Glutamatergic neuron (in vitro differentiated cells): ENCODE measurements around the gene P4HTM. TPM values are rescaled to one million over a fixed set of nuclear protein-coding genes. Genes with fewer than 3 reads are reported as not detected.
"Not testable (repeated sequence)": the region's sequence is repeated elsewhere in the genome, so short reads cannot be mapped to it uniquely, and the experiment has no call there.

ENCODE experiments used
- DNase-seq: peaks from one replicate; pipeline ENCODE4 v3.0.0; 2022
- H3K27ac Mint-ChIP-seq: one replicate; pipeline ENCODE4 v1.8.0; 2020; ENCODE audit warnings: mild to moderate bottlenecking, mixed read lengths, inconsistent platforms; ENCODE audit not compliant: unreplicated experiment
- H3K27me3 Mint-ChIP-seq: one replicate; pipeline ENCODE4 v1.8.0; 2020; ENCODE audit warnings: mild to moderate bottlenecking, moderate library complexity, mixed read lengths, inconsistent platforms; ENCODE audit not compliant: unreplicated experiment
- H3K36me3 Mint-ChIP-seq: one replicate; pipeline ENCODE4 v1.8.0; 2020; ENCODE audit warnings: mild to moderate bottlenecking, mixed read lengths, inconsistent platforms; ENCODE audit not compliant: unreplicated experiment
- H3K4me1 Mint-ChIP-seq: one replicate; pipeline ENCODE4 v1.8.0; 2020; ENCODE audit warnings: mild to moderate bottlenecking, low read depth, mixed read lengths, inconsistent platforms; ENCODE audit not compliant: unreplicated experiment
- H3K4me3 Mint-ChIP-seq: one replicate; pipeline ENCODE4 v1.8.0; 2020; ENCODE audit warnings: mild to moderate bottlenecking, mixed read lengths, inconsistent platforms; ENCODE audit not compliant: unreplicated experiment
- H3K9me3 Mint-ChIP-seq: one replicate; pipeline ENCODE4 v1.8.0; 2020; ENCODE audit warnings: mild to moderate bottlenecking, moderate library complexity, mixed read lengths, inconsistent platforms; ENCODE audit not compliant: unreplicated experiment
- total RNA-seq: library from RNA; stranded (reverse); fragmentation: NEBNext Ultra II Directional; extraction: Animal tissue kit (Norgen Biotek cat#: 25700); gene quantifications from one replicate; pipeline ENCODE4 v1.2.1, GENCODE V29; 2021; ENCODE audit not compliant: unreplicated experiment
- TF ChIP-seq, protein P1 (sequence below): fragments of 200-600 bp; sonication (generic); IDR thresholded peaks from one replicate; pipeline ENCODE4 v1.5.0; 2021; ENCODE audit not compliant: partially characterized antibody, unreplicated experiment

The P4HTM gene
- total RNA-seq, 1 donor from 2014 or later: 18.4 TPM

DNA sequence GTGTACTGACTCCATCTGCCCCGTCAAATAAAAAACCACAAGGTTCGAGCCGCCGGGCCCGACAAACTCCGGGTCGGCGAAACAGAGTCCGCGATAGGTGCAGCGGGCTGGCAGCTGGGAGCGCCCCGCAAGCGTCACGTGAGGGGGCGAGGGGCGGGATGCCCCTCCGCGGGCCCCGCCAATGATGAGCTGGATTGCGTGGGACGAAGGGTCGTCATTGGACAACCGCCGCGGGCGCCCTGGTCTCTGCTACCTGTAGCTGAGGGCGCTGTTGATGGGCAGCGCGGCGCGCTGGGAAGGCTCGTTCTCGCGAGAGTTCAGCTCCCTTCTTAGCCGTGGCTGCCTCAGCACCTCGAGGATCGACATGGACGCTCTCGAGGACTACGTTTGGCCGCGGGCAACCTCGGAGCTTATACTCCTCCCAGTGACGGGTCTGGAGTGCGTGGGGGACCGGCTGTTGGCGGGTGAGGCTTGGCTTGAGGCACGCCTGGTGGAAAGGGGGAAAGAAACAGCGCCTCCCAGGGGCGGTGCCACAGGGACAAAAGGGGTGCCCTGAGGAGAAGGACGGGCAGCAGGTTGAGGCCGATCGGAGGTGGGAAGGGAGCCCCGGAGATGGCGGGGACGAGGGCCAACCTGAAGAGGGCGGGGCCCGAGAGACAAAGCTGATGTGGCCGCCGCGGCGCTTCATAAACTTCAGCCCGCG, 17.2 kb downstream of the P4HTM start, which contains the start of gene WDR6:
WDR6 (plus strand) TSS at position 324 of the 703 bp plus-strand sequence; CDS start at position 365, 41 bp downstream.
- H3K4me3 Mint-ChIP-seq: peak within 1 kb of the TSS; percentile 98
- H3K9me3 Mint-ChIP-seq: peaks cover 7% of the 10 kb centered on the region
- no peaks in the 10 kb centered on the region for H3K36me3 Mint-ChIP-seq
- peaks cover 7% of the 10 kb centered on the region for H3K4me1 Mint-ChIP-seq
- H3K27ac Mint-ChIP-seq: peak within 1 kb of the TSS; percentile 100
- peak; percentile 98 for DNase-seq
- TF ChIP-seq, protein P1, sequence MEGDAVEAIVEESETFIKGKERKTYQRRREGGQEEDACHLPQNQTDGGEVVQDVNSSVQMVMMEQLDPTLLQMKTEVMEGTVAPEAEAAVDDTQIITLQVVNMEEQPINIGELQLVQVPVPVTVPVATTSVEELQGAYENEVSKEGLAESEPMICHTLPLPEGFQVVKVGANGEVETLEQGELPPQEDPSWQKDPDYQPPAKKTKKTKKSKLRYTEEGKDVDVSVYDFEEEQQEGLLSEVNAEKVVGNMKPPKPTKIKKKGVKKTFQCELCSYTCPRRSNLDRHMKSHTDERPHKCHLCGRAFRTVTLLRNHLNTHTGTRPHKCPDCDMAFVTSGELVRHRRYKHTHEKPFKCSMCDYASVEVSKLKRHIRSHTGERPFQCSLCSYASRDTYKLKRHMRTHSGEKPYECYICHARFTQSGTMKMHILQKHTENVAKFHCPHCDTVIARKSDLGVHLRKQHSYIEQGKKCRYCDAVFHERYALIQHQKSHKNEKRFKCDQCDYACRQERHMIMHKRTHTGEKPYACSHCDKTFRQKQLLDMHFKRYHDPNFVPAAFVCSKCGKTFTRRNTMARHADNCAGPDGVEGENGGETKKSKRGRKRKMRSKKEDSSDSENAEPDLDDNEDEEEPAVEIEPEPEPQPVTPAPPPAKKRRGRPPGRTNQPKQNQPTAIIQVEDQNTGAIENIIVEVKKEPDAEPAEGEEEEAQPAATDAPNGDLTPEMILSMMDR: peak; percentile 18
- peaks cover 3% of the 10 kb centered on the region for H3K27me3 Mint-ChIP-seq

DNA sequence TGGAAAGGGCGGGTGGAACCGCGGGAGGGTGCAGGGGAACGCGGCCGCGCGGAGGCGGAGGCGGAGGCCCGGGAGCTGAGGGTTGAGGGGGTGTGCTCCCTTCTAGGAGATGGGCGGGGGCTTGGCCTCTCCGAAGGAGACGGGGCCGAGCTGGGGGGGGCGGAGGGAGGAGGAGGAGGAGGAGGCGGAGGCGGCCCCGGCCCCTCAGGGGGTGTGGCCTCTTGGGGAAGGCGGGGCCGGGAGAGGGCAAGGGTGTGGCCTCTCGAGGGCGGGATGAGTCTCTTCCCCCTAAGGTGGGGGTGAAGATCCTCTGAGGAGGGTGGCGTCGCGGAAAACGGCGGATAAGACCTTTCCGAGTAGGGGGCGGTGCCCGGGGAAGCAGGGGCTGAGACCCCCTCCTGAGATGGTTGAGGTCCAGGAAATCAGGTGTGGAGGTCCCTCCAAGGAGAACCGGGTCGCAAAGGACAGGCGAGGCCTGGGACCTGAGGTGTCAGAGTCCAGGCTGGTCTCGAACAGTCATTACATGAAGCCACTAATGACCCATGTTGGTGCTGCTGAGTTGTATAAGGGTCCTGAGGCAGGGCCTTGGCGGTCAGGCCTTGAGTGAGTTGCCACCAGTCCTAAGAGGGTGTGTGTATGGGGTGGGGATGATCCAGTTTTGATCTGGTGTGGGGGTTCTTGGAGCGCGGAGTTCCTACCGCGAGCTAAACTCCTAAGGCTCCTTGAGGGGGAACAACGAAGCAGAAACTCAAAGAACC, 17.9 kb downstream of the P4HTM start:
- Mint-ChIP-seq H3K4me3 (peak overlapping the region; percentile 98), H3K4me1 (peaks cover 7% of the 10 kb centered on the region), H3K27me3 (peaks cover 3% of the 10 kb centered on the region), H3K27ac (peak overlapping the region; percentile 100), H3K9me3 (peaks cover 7% of the 10 kb centered on the region), H3K36me3 (no peaks in the 10 kb centered on the region)
- peak; percentile 95 for DNase-seq
- TF ChIP-seq, protein P1: no peak

DNA sequence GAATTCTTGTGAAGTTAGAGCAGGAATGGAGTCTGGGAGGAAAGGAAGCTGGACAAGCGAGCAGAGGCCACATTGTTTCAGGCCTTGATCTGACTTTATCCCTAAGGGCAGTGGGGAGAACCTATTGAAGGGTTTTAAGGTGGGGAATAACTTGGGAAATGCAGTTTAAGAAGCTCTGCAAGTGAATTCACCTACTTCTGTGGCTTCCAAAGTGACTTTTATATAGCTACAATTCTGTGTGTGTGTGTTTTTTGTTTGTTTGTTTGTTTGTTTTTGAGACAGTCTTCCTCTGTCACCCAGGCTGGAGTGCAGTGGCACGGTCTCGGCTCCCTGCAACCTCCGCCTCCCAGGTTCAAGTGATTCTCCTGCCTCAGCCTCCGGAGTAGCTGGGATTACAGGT, 18.6 kb downstream of the P4HTM start:
- H3K4me1 Mint-ChIP-seq, H3K36me3 Mint-ChIP-seq, H3K27me3 Mint-ChIP-seq, DNase-seq, H3K9me3 Mint-ChIP-seq: not testable (repeated sequence)
- peak overlapping the region; percentile 79 for H3K27ac Mint-ChIP-seq
- peak overlapping the region; percentile 96 for H3K4me3 Mint-ChIP-seq

DNA sequence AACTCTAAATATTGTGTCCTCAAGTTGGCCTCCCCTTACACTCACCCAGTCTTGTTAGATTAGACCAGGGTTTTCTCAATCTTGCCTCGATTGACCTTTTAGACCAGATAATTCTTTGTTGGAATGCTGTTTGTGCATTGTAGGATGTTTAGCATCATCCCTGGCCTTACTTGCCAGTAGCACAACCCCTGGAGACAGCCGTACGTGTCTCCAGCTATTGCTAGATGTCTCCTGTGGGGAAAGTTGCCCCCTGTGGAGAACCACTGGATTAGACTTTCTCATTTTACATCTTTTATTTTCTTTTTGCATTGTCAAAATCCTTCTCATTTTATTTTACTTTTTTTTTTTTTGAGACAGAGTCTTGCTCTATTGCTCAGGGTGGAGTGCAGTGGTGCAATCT, 19.4 kb downstream of the P4HTM start:
- TF ChIP-seq, protein P1: no peak
- H3K4me3 Mint-ChIP-seq: peak overlapping the region; percentile 31
- no peaks in the 10 kb centered on the region for H3K36me3 Mint-ChIP-seq
- no peak for DNase-seq
- H3K4me1 Mint-ChIP-seq: peaks cover 7% of the 10 kb centered on the region
- peaks cover 3% of the 10 kb centered on the region for H3K27me3 Mint-ChIP-seq
- H3K27ac Mint-ChIP-seq: peak overlapping the region; percentile 43
- peaks cover 7% of the 10 kb centered on the region for H3K9me3 Mint-ChIP-seq

DNA sequence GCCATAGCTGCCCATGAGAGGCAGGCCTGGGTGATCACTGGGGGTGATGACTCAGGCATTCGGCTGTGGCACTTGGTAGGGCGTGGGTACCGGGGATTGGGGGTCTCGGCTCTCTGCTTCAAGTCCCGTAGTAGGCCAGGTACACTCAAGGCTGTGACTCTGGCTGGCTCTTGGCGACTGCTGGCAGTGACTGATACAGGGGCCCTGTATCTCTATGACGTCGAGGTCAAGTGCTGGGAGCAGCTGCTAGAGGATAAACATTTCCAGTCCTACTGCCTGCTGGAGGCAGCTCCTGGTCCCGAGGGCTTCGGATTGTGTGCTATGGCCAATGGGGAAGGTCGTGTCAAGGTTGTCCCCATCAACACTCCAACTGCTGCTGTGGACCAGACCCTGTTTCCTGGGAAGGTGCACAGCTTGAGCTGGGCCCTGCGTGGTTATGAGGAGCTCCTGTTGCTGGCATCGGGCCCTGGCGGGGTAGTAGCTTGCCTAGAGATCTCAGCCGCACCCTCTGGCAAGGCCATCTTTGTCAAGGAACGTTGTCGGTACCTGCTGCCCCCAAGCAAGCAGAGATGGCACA, 22.5 kb downstream of the P4HTM start:
- TF ChIP-seq, protein P1: no peak
- Mint-ChIP-seq H3K4me3 (no peak overlapping the region), H3K27me3 (peaks cover 9% of the 10 kb centered on the region), H3K36me3 (no peaks in the 10 kb centered on the region), H3K9me3 (peaks cover 6% of the 10 kb centered on the region), H3K27ac (no peak overlapping the region), H3K4me1 (peaks cover 7% of the 10 kb centered on the region)
- DNase-seq: no peak
